Rectal smooth muscle tissue (tissue), 1 donor: Measurements from ENCODE around the gene PROKR2.

Source experiments
- H3K27ac ChIP-seq: one replicate; pipeline ENCODE4 v1.7.0; 2013; ENCODE audit warnings: low read depth, low read length, inconsistent platforms
- H3K27me3 ChIP-seq: one replicate; pipeline ENCODE4 v1.7.0; 2013; ENCODE audit warnings: low read length; ENCODE audit not compliant: control insufficient read depth, insufficient read depth
- H3K36me3 ChIP-seq: one replicate; pipeline ENCODE4 v1.7.0; 2013; ENCODE audit warnings: low read length; ENCODE audit not compliant: control insufficient read depth, insufficient read depth
- H3K4me1 ChIP-seq: one replicate; pipeline ENCODE4 v1.7.0; 2013; ENCODE audit warnings: low read length; ENCODE audit not compliant: control insufficient read depth, insufficient read depth
- H3K4me3 ChIP-seq: one replicate; pipeline ENCODE4 v1.7.0; 2013; ENCODE audit warnings: low read length
- H3K9ac ChIP-seq: one replicate; pipeline ENCODE4 v1.7.0; 2013; ENCODE audit warnings: low read length

Gene PROKR2

GRCh38 chr20:5268449-5268848 is 48.3 kb downstream of the PROKR2 start:
- Histone ChIP-seq H3K27me3 (peaks cover 3% of the 10 kb centered on the region), H3K36me3 (no peaks in the 10 kb centered on the region)

GRCh38 chr20:5267092-5267491 is 49.7 kb downstream of the PROKR2 start:
- H3K36me3 ChIP-seq: no peaks in the 10 kb centered on the region
- H3K4me1 ChIP-seq: no peaks in the 10 kb centered on the region
- peaks cover 3% of the 10 kb centered on the region for H3K27me3 ChIP-seq
- H3K27ac ChIP-seq: no peak overlapping the region
- H3K4me3 ChIP-seq: no peak overlapping the region
- H3K9ac ChIP-seq: no peak overlapping the region

More at GRCh38 chr20:5268449-5268848, 48.3 kb downstream of the PROKR2 start:
- Histone ChIP-seq H3K4me1 (no peaks in the 10 kb centered on the region), H3K9ac (no peak overlapping the region), H3K4me3 (no peak overlapping the region), H3K27ac (no peak overlapping the region)
